ENCODE data around the gene GPX3.

GPX3 gene

GRCh38 chr5:151006704-151007334 lies 13.6 kb upstream of the GPX3 start:
- Histone ChIP-seq H3K79me2 (ENCODE audit: low read length) (no peaks in the 10 kb centered on the region), H3K4me2 (ENCODE audit: low read depth, low read length) (no peak overlapping the region), H3K9ac (ENCODE audit: low read length) (no peak overlapping the region), H3F3A (ENCODE audit: insufficient read depth, low read length) (no peaks in the 10 kb centered on the region), H4K20me1 (ENCODE audit: insufficient read depth, low read length) (no peaks in the 10 kb centered on the region), H3K27me3 (replicated peaks; ENCODE audit: insufficient read depth, low read length) (no peaks in the 10 kb centered on the region), H3K9me3 (replicated peaks; ENCODE audit: insufficient read depth, low read length) (no peaks in the 10 kb centered on the region), H3K27ac (ENCODE audit: low read length) (no peak overlapping the region), H3K36me3 (replicated peaks; ENCODE audit: insufficient read depth, low read length) (no peaks in the 10 kb centered on the region), H3K4me1 (ENCODE audit: low read length) (no peaks in the 10 kb centered on the region), H3K4me3 (ENCODE audit: low read length) (no peak overlapping the region), H3K9me2 (replicated peaks; ENCODE audit: insufficient read depth, low read length) (no peaks in the 10 kb centered on the region), H2AFZ (ENCODE audit: low read length) (no peak overlapping the region)
- TF ChIP-seq, protein P1, sequence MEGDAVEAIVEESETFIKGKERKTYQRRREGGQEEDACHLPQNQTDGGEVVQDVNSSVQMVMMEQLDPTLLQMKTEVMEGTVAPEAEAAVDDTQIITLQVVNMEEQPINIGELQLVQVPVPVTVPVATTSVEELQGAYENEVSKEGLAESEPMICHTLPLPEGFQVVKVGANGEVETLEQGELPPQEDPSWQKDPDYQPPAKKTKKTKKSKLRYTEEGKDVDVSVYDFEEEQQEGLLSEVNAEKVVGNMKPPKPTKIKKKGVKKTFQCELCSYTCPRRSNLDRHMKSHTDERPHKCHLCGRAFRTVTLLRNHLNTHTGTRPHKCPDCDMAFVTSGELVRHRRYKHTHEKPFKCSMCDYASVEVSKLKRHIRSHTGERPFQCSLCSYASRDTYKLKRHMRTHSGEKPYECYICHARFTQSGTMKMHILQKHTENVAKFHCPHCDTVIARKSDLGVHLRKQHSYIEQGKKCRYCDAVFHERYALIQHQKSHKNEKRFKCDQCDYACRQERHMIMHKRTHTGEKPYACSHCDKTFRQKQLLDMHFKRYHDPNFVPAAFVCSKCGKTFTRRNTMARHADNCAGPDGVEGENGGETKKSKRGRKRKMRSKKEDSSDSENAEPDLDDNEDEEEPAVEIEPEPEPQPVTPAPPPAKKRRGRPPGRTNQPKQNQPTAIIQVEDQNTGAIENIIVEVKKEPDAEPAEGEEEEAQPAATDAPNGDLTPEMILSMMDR (IDR thresholded peaks at IDR 0.05; ENCODE audit: low read length): no peak
- no peak for TF ChIP-seq EZH2phosphoT487 (IDR thresholded peaks at IDR 0.05; ENCODE audit: low read length)
- no peak for TF ChIP-seq EZH2 (optimal IDR thresholded peaks at IDR 0.05; ENCODE audit: low read depth, low read length)
- no peak for DNase-seq

- TF ChIP-seq, protein P1 (IDR thresholded peaks at IDR 0.05; ENCODE audit: low read length): no peak
- TF ChIP-seq EZH2 (optimal IDR thresholded peaks at IDR 0.05; ENCODE audit: low read depth, low read length): no peak
- no peak for TF ChIP-seq EZH2phosphoT487 (IDR thresholded peaks at IDR 0.05; ENCODE audit: low read length)
- H3K9me2 ChIP-seq (replicated peaks; ENCODE audit: insufficient read depth, low read length): no peaks in the 10 kb centered on the region
- H3K36me3 ChIP-seq (replicated peaks; ENCODE audit: insufficient read depth, low read length): no peaks in the 10 kb centered on the region
- H3K27me3 ChIP-seq (replicated peaks; ENCODE audit: insufficient read depth, low read length): no peaks in the 10 kb centered on the region
- no peaks in the 10 kb centered on the region for H3K4me1 ChIP-seq (ENCODE audit: low read length)
- H2AFZ ChIP-seq (ENCODE audit: low read length): no peak overlapping the region
- no peaks in the 10 kb centered on the region for H3K9me3 ChIP-seq (replicated peaks; ENCODE audit: insufficient read depth, low read length)
- no peak overlapping the region for H3K4me2 ChIP-seq (ENCODE audit: low read depth, low read length)
- H4K20me1 ChIP-seq (ENCODE audit: insufficient read depth, low read length): no peaks in the 10 kb centered on the region
- no peak for DNase-seq
- H3K4me3 ChIP-seq (ENCODE audit: low read length): no peak overlapping the region
- no peaks in the 10 kb centered on the region for H3K79me2 ChIP-seq (ENCODE audit: low read length)
- H3K27ac ChIP-seq (ENCODE audit: low read length): no peak overlapping the region
- no peaks in the 10 kb centered on the region for H3F3A ChIP-seq (ENCODE audit: insufficient read depth, low read length)
- no peak overlapping the region for H3K9ac ChIP-seq (ENCODE audit: low read length)
Observed at GRCh38 chr5:151007430-151008209, 12.8 kb upstream of the GPX3 start.

- H4K20me1 ChIP-seq (ENCODE audit: insufficient read depth, low read length): no peaks in the 10 kb centered on the region
- no peak for DNase-seq
- H2AFZ ChIP-seq (ENCODE audit: low read length): no peak overlapping the region
- no peaks in the 10 kb centered on the region for H3K79me2 ChIP-seq (ENCODE audit: low read length)
- no peaks in the 10 kb centered on the region for H3K9me2 ChIP-seq (replicated peaks; ENCODE audit: insufficient read depth, low read length)
- no peaks in the 10 kb centered on the region for H3K9me3 ChIP-seq (replicated peaks; ENCODE audit: insufficient read depth, low read length)
- no peak overlapping the region for H3K4me2 ChIP-seq (ENCODE audit: low read depth, low read length)
- H3K4me3 ChIP-seq (ENCODE audit: low read length): no peak overlapping the region
- no peaks in the 10 kb centered on the region for H3F3A ChIP-seq (ENCODE audit: insufficient read depth, low read length)
- H3K27me3 ChIP-seq (replicated peaks; ENCODE audit: insufficient read depth, low read length): no peaks in the 10 kb centered on the region
- no peak overlapping the region for H3K9ac ChIP-seq (ENCODE audit: low read length)
- no peaks in the 10 kb centered on the region for H3K36me3 ChIP-seq (replicated peaks; ENCODE audit: insufficient read depth, low read length)
- H3K27ac ChIP-seq (ENCODE audit: low read length): no peak overlapping the region
- H3K4me1 ChIP-seq (ENCODE audit: low read length): no peaks in the 10 kb centered on the region
- TF ChIP-seq EZH2 (optimal IDR thresholded peaks at IDR 0.05; ENCODE audit: low read depth, low read length) (no peak), EZH2phosphoT487 (IDR thresholded peaks at IDR 0.05; ENCODE audit: low read length) (no peak)
- TF ChIP-seq, protein P1 (IDR thresholded peaks at IDR 0.05; ENCODE audit: low read length): no peak
Observed at GRCh38 chr5:151008210-151008491, 12.2 kb upstream of the GPX3 start.
